Thyroid gland (tissue), 4 donors: ENCODE results near the gene ZFYVE26.

Source experiments
- CTCF ChIP-seq, 6 experiments: fragments of 200-600 bp in 3 of 6; fragments of 450-650 bp in 3 of 6; sonication (generic) in 3 of 6; IDR thresholded peaks; one replicate each; pipeline ENCODE4 v1.5.1; 2016 to 2019; ENCODE audit warnings: antibody characterized with exemption in 6 of 6, mild to moderate bottlenecking in 2 of 6, inconsistent platforms in 1 of 6, moderate library complexity in 1 of 6
- POLR2A ChIP-seq, 2 donors: fragments of 450-650 bp; IDR thresholded peaks; one replicate each; pipeline ENCODE4 v1.6.1; 2017; ENCODE audit warnings: antibody characterized with exemption in 2 of 2, mild to moderate bottlenecking in 2 of 2, moderate library complexity in 1 of 2

GRCh38 chr14:67717048-67717447, 99.3 kb downstream of the ZFYVE26 start:
- no peak for TF ChIP-seq CTCF (IDR thresholded peaks at IDR 0.05)
- TF ChIP-seq POLR2A (IDR thresholded peaks at IDR 0.05): no peak
